Activated gamma-delta T cell (primary cell): ENCODE results near the gene SCNN1A.

ENCODE experiments used
- DNase-seq: peaks from one replicate; lab custom pipeline; 2025; lab: John Stamatoyannopoulos, UW

Gene SCNN1A

DNA sequence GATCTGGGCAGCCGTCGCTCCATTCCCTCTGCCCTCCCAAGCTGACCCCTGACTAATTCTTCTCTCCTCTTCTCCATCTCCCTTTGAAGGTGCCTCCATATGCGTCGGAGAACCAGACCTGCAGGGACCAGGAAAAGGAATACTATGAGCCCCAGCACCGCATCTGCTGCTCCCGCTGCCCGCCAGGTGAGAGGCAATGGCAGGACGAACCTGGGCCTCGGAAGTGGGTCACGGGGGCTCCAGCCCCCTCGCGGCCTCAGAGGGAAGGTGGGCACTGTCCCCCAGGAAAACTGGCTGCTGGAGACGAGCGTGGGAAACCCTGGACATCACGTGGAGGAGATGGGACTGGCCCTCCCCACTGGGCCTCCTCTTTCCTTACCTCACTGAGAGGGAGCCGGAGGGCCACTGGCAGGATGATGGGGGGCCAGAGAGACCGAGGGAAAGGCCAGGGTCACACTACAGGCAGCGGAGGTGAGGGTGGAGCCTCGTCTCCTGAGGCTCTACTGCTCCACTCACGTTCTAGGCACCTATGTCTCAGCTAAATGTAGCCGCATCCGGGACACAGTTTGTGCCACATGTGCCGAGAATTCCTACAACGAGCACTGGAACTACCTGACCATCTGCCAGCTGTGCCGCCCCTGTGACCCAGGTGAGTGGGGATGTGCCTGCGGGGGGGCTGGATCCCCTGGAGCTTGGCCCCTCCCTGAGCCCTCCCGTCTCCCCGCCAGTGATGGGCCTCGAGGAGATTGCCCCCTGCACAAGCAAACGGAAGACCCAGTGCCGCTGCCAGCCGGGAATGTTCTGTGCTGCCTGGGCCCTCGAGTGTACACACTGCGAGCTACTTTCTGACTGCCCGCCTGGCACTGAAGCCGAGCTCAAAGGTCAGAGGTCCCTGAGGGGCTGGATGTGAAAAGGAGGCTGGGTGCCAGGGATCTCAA, 9.4 kb upstream of the SCNN1A start:
- no peak for DNase-seq

- no peak for DNase-seq
Observed at GRCh38 chr12:6383572-6384498, 8.5 kb upstream of the SCNN1A start, which contains the start of gene LTBR. LTBR (plus strand) TSS chr12:6384162; CDS start chr12:6384359, 197 bp downstream.

DNA sequence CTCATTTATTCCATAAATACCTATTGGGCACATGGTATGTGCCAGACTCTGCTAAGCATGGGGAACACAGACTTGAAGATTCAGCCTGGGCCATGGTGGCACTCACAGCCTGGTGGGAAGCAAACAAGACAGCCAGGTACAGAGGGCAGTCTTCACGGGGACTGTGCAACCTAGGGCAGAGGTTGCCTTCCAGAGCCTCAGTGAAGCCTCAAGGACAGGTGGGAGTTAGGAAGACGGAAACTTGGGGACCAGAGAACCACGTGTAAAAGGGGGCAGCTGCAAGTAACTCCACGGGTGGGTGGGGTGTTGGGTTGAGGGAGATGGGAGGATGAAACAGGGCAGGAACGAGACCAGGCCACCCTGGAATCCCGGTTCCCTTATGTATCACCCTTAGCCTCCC, 7.6 kb upstream of the SCNN1A start:
- DNase-seq: no peak

GRCh38 chr12:6382371-6382770, 7.0 kb upstream of the SCNN1A start:
- DNase-seq: no peak

DNA sequence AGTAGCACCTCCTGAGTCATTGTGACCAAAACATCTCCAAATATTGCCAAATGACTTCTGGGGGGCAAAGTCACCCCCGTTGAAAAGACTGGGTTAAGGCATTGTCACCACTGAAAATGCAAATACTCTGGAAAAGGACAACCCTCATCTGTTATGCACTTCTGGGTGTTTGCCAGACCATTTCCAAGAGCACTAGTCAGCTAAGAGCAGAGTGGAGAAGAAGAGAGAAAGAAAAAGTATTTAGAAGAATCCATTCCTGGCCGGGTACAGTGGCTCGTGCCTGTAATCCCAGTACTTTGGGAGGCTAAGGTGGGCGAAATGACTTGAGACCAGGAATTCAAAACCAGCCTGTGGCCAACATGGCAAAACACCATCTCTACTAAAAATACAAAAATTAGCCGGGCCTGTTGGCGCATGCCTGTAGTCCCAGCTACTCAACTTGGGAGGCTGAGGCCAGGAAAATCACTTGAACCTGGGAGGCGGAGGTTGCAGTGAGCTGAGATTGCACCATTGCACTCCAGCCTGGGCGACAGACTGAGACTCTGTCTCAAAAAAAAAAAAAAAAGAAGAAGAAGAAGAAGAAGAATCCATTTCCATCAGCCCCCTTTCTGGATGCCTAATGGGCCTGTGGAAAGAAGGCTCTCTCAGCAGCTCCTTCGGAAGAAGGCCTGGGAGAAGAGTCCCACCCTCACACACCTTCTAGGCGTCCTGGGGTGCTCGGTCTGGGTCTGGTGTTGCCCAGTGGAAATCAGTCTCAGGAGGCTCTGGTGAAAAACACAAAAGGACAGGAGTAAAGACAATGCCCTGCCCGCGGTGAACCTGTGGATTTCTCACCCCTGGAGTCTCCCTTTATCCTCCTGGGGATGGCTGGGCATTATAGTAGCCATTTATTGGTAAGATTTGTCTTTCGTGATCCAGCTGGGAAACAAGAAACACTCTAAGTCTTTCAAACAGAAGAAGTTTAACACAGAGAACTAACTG, 5.1 kb upstream of the SCNN1A start:
- no peak for DNase-seq

GRCh38 chr12:6378709-6379472, 3.5 kb upstream of the SCNN1A start:
- DNase-seq: no peak

DNA sequence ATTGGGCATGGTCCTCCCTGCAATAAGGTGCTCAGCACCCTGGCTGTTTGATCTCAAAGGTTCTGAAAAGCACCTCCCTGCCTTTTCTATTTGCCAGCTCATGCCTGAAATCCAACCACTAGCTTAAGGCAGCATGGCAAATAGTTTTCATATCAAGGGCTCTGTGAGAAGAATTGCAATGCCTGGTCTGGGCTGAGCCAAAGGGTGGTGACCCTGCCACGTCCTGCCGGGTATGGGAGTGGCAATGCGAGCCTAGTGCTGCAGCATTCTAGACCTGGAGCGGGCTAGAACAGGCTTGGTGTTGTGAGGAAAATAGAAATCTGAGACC, 2.3 kb upstream of the SCNN1A start:
- no peak for DNase-seq

DNA sequence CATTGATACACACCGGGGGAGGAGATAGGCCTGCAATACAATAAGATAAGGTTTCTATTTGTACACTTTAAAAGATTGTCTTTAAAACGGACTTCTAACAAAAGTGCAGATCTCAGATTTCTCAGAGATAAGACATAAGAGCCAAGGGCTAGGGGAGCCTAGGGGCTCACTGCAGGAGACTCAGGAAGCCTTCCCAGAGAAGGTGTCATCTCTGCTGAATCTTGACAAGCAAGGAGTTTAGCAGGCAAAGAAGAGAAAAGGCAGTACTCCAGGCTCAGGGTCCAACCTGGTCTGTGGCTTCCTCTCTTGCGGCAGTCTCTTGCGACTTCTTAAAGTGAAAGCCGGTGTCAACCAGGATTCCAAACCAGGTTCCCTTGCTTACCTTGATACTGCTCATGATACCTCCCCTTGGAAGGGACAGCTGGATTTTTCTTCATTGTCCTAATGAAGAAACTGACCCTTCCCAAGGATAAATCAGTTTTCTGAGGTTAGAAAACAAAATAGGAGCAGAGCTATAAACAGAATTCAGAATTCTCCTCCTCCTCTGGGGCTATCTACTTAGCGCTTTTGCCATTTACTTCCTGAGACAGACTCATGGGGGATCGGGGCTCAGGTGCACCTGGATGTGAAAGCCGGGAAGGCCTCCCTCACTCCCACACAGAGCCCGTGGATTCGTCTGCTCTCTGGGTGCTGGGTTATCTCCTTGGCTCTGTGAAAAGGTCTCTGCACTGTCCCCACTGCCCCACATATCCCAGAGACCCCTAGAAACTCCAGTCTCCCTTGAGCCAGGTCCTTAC, 1.7 kb upstream of the SCNN1A start:
- DNase-seq: no peak

- DNase-seq: no peak
Observed at GRCh38 chr12:6376079-6376869, 911 bp upstream of the SCNN1A start.

- DNase-seq: no peak
Observed at GRCh38 chr12:6374786-6375160, 590 bp downstream of the SCNN1A start.

- no peak for DNase-seq
Observed at GRCh38 chr12:6374028-6374785, 1.2 kb downstream of the SCNN1A start.

DNA sequence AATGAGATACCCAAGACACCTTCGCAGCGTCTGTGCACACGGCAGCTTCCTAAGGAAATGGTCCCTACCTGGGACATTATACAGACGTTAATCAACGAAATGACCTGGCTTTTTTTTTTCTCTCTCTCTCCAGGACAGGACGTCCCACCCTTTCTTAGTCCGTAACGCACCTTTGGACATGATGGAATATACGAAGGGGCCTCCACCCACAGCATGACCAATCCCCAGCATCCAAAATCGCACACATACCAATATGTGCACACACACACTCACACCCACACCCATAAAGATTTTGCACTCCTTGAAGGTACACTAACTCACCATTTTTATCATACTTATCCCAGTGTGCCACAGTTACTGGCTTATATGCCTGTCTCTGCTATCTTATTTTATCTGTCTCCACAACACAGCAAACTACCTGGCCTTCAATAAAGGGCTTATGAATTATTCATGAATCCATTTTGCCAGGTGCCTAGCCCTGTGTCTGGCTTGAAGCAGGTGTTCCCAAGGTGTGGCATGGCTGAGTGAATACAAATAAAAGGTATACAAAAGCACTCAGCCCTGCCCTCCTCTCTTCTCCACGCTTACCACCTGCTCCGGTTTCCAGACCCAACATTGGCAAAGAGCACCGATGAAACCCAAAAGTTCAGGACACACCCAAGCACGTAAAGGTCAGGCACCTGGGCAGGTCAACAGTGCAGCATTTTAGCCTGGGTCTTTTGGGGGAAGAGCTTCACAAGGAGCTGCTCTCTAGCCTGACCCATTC, 2.2 kb downstream of the SCNN1A start:
- no peak for DNase-seq

DNA sequence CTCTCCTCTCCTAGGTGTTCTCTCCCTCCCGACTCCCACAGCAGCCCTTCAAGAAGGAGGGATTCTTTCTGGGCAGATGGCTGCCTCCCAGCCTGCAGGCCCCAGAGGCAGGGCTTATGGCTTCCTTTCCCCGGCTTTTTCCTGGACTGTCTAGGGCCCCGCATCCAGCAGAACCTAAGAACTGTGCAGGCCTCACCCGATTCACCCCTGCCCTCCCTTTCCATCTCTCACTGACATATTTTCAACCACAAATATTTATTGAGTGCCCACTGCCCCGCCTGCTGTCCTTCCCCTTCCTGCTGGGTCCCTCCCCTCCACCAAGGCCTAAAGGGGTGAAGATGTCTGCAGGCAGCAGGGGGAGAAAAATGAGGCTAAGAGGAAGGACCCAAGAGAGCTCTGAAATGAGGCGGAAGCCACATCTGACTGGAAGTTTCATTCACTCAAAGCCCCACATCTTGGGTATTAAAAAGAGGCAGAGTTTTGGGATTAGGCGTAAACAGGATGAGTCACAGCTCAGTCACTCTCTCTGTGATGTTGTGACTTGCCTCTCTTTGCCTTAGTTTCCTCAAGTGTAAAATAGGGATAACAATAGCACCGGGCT, 2.9 kb downstream of the SCNN1A start:
- DNase-seq: no peak

GRCh38 chr12:6370994-6371754, 4.2 kb downstream of the SCNN1A start:
- no peak for DNase-seq

DNA sequence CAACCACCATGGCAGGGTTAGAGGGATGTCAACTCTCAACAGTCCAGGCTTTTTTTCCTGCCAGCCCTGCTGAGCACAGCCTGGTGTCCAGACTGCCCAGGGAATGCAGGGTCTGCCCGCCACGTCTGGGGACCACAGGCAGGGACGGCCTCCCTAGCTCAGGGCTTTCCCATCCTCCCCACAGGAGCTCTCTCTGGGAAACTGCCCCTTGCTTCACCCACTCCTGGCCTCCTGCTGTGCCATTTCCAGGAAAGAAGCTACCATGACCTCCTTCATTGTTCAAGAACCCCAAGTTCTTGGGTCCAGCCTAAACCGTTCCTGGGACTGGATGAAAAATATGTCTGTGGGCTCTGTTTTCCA, 4.8 kb downstream of the SCNN1A start:
- DNase-seq: no peak

DNA sequence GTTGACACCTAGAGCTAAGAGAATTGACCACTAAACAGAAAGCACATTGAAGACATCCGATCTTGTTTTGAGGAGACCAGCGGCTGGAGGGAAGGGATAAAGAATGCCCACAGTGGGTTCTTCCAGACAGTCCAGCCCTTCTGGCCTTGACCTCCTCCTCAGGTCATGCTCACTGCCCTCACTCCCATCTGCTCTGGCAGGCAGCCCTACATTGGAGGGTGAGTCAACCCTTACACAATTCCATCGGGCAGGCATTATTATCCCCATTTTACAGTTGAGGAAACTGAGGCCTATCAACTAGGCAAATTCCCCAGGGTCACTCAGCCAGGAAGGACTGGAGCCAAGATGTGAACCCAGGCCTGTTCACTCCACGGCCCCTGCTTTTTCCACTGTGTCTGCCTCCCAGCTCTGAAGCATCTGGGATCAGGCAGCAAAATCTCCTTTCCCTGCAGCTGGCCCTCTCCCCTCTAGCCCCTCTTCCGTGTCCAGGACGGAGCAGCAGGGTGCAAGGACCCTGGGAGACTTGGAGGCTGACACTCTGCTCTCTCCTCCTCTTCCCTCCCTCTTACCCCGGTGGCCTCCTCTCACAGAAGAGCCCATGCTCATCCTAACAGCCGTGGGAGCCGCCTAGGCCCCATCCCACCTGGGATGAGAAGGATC, 5.3 kb downstream of the SCNN1A start:
- no peak for DNase-seq
